Mesendoderm (in vitro differentiated cells): ENCODE results near the gene KRTAP5-5.
A peak's percentile ranks its signal among the peaks of the same experiment; 100 is the strongest.
"Not testable (repeated sequence)": the region's sequence is repeated elsewhere in the genome, so short reads cannot be mapped to it uniquely, and the experiment has no call there.

Source experiments
- DNase-seq: peaks from one replicate; pipeline ENCODE4 v3.0.0; 2013
- H2AK5ac ChIP-seq: 2 replicates; pipeline ENCODE4 v1.6.1; 2013; ENCODE audit warnings: low read length, inconsistent platforms
- H2BK120ac ChIP-seq: 2 replicates; pipeline ENCODE4 v1.6.1; 2013; ENCODE audit warnings: low read depth, mild to moderate bottlenecking, low read length, moderate library complexity, mixed read lengths
- H2BK15ac ChIP-seq: replicated peaks from 2 replicates; pipeline ENCODE4 v1.6.1; 2013; ENCODE audit warnings: low read depth, mild to moderate bottlenecking, moderate library complexity
- H2BK5ac ChIP-seq: 2 replicates; pipeline ENCODE4 v1.6.1; 2013; ENCODE audit warnings: low read length, inconsistent platforms
- H3K18ac ChIP-seq: 2 replicates; pipeline ENCODE4 v1.6.1; 2013; ENCODE audit warnings: mild to moderate bottlenecking, low read length, mixed read lengths
- H3K23ac ChIP-seq: one replicate; pipeline ENCODE4 v1.6.1; 2013; ENCODE audit warnings: low read length
- H3K27ac ChIP-seq: 2 replicates; pipeline ENCODE4 v1.5.1; 2013; ENCODE audit warnings: low read depth, mild to moderate bottlenecking, inconsistent platforms, low read length, moderate library complexity
- H3K27me3 ChIP-seq: 2 replicates; pipeline ENCODE4 v1.6.1; 2013; ENCODE audit warnings: low read length, control low read depth, mild to moderate bottlenecking, inconsistent platforms; ENCODE audit not compliant: insufficient read depth, poor library complexity
- H3K36me3 ChIP-seq: 2 replicates; pipeline ENCODE4 v1.6.1; 2013; ENCODE audit warnings: low read length, inconsistent platforms; ENCODE audit not compliant: control insufficient read depth, insufficient read depth
- H3K4ac ChIP-seq: one replicate; pipeline ENCODE4 v1.6.1; 2013; ENCODE audit warnings: low read depth, mild to moderate bottlenecking, low read length, moderate library complexity
- H3K4me1 ChIP-seq: 2 replicates; pipeline ENCODE4 v1.6.1; 2013; ENCODE audit warnings: low read depth, low read length, inconsistent platforms; ENCODE audit not compliant: control insufficient read depth
- H3K4me2 ChIP-seq: 2 replicates; pipeline ENCODE4 v1.6.1; 2013; ENCODE audit warnings: low read length
- H3K4me3 ChIP-seq: 2 replicates; pipeline ENCODE4 v1.5.1; 2013; ENCODE audit warnings: mild to moderate bottlenecking, low read length
- H3K56ac ChIP-seq: one replicate; pipeline ENCODE4 v1.6.1; 2013; ENCODE audit warnings: low read length
- H3K79me1 ChIP-seq: 2 replicates; pipeline ENCODE4 v1.6.1; 2013; ENCODE audit warnings: low read length, inconsistent platforms
- H3K79me2 ChIP-seq: 2 replicates; pipeline ENCODE4 v1.6.1; 2013; ENCODE audit warnings: mild to moderate bottlenecking, low read length; ENCODE audit not compliant: control insufficient read depth, insufficient read depth
- H3K9ac ChIP-seq: 2 replicates; pipeline ENCODE4 v1.6.1; 2013; ENCODE audit warnings: low read length, inconsistent platforms
- H4K5ac ChIP-seq: one replicate; pipeline ENCODE4 v1.6.1; 2013; ENCODE audit warnings: low read length
- H4K8ac ChIP-seq: one replicate; pipeline ENCODE4 v1.6.1; 2013; ENCODE audit warnings: low read depth, mild to moderate bottlenecking, control low read depth, low read length, moderate library complexity
- WGBS: extraction: QIAGEN DNeasy Blood & Tissue Kit; methylation state at CpG from one replicate; pipeline ENCODE4 v1.1.7; 2013; ENCODE audit warnings: low lambda C conversion rate, missing lambda C conversion rate; ENCODE audit not compliant: insufficient coverage; ENCODE audit errors: extremely low coverage; 5-methylcytosine and 5-hydroxymethylcytosine counted together

Gene KRTAP5-5

GRCh38 chr11:1667121-1667850, 37.7 kb downstream of the KRTAP5-5 start:
- no peak overlapping the region for H3K56ac ChIP-seq
- H2AK5ac ChIP-seq, result no peak overlapping the region
- no CpG with 5 or more reads among the region's 24 CpGs for WGBS
- H3K36me3 ChIP-seq, result no peaks in the 10 kb centered on the region
- no peaks in the 10 kb centered on the region for H3K27me3 ChIP-seq
- no peak overlapping the region for H3K4me2 ChIP-seq
- H3K4ac ChIP-seq, result no peak overlapping the region
- H4K5ac ChIP-seq, result no peak overlapping the region
- no peak overlapping the region for H4K8ac ChIP-seq
- no peaks in the 10 kb centered on the region for H3K4me1 ChIP-seq
- no peak overlapping the region for H3K23ac ChIP-seq
- H2BK120ac ChIP-seq, result no peak overlapping the region
- no peak overlapping the region for H3K27ac ChIP-seq
- H3K9ac ChIP-seq, result no peak overlapping the region
- H3K4me3 ChIP-seq, result no peak overlapping the region
- no peaks in the 10 kb centered on the region for H3K79me1 ChIP-seq
- H3K79me2 ChIP-seq, result no peaks in the 10 kb centered on the region
- no peak for DNase-seq
- no peak overlapping the region for H2BK15ac ChIP-seq
- no peak overlapping the region for H2BK5ac ChIP-seq
- H3K18ac ChIP-seq, result no peak overlapping the region

DNA sequence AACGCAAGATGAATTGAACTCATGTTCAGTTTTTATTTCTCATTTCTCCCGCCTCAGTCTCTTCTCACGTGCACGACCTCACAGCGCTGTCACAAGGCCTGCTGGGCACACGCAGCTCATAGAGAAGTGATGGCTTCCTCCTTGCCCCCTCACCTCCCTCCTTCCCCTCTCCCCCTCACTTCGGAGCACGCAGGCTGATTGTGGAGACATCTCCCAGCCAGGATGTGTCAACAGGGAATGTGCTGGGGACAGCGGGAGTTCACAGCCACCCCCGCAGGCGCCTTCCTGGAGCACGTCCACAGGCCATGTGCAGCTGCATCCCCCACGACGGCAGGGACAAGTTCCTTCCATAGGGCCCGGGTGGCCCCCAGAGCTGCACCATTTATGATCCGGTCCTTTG, 38.3 kb downstream of the KRTAP5-5 start:
- H3K23ac ChIP-seq, result no peak overlapping the region
- H3K9ac ChIP-seq, result no peak overlapping the region
- no peak overlapping the region for H2BK120ac ChIP-seq
- H3K4me3 ChIP-seq, result no peak overlapping the region
- H3K56ac ChIP-seq, result no peak overlapping the region
- H2BK15ac ChIP-seq, result no peak overlapping the region
- H3K4me2 ChIP-seq, result no peak overlapping the region
- H3K36me3 ChIP-seq, result no peaks in the 10 kb centered on the region
- no peak overlapping the region for H4K5ac ChIP-seq
- H2AK5ac ChIP-seq, result no peak overlapping the region
- H4K8ac ChIP-seq, result no peak overlapping the region
- H3K79me2 ChIP-seq, result no peaks in the 10 kb centered on the region
- no peak overlapping the region for H3K18ac ChIP-seq
- no peak overlapping the region for H3K4ac ChIP-seq
- no peak overlapping the region for H3K27ac ChIP-seq
- DNase-seq, result peak; percentile 40
- WGBS, result no CpG with 5 or more reads among the region's 16 CpGs
- H2BK5ac ChIP-seq, result no peak overlapping the region
- no peaks in the 10 kb centered on the region for H3K79me1 ChIP-seq
- no peaks in the 10 kb centered on the region for H3K4me1 ChIP-seq
- no peaks in the 10 kb centered on the region for H3K27me3 ChIP-seq

DNA sequence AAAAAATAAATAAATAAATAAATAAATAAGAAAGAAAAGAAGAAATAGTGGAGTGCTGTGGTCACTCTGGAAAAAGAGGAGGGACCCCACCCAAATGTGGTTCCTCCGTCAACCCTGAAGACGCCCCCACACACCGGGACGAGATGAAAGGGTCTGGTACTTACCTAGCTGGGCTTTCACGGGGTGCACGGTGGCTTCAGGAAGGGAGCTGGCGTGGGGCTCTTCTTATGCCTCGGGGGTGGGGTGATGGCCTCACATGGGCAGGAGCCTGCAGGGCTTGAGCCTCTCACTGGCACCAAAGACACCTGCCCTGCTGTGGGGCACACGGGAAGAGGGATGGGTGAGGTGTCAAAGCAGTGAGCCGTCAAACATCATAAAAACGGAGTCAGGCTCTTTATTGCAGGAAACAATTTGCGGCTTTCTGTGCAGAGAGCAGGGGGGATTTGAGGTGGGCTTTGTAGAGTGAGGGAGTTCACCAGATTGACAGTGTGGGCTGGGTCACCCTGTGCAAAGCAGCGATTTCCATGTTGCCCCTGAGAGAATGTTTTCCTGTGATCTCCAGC, 39.4 kb downstream of the KRTAP5-5 start:
- Histone ChIP-seq H3K36me3 (no peaks in the 10 kb centered on the region), H3K4ac (no peak overlapping the region), H3K9ac (no peak overlapping the region), H3K18ac (no peak overlapping the region), H3K23ac (no peak overlapping the region), H3K27ac (no peak overlapping the region), H3K79me1 (no peaks in the 10 kb centered on the region), H3K27me3 (no peaks in the 10 kb centered on the region), H3K4me3 (no peak overlapping the region), H2AK5ac (no peak overlapping the region), H2BK120ac (no peak overlapping the region), H2BK5ac (no peak overlapping the region), H3K4me2 (no peak overlapping the region), H2BK15ac (no peak overlapping the region), H4K5ac (no peak overlapping the region), H3K4me1 (no peaks in the 10 kb centered on the region), H4K8ac (no peak overlapping the region), H3K79me2 (no peaks in the 10 kb centered on the region), H3K56ac (no peak overlapping the region)
- no CpG with 5 or more reads among the region's 13 CpGs for WGBS
- no peak for DNase-seq

GRCh38 chr11:1669546-1670218, 40.1 kb downstream of the KRTAP5-5 start:
- Histone ChIP-seq H3K79me1 (no peaks in the 10 kb centered on the region), H2AK5ac (no peak overlapping the region), H2BK120ac (no peak overlapping the region), H3K27ac (no peak overlapping the region), H3K56ac (peak overlapping the region; percentile 3), H3K4me1 (no peaks in the 10 kb centered on the region), H3K4me3 (no peak overlapping the region), H4K8ac (no peak overlapping the region), H4K5ac (no peak overlapping the region), H3K23ac (no peak overlapping the region), H3K4ac (no peak overlapping the region), H3K18ac (no peak overlapping the region), H3K79me2 (no peaks in the 10 kb centered on the region), H3K9ac (no peak overlapping the region), H3K4me2 (no peak overlapping the region), H3K36me3 (no peaks in the 10 kb centered on the region), H2BK15ac (no peak overlapping the region), H2BK5ac (no peak overlapping the region), H3K27me3 (no peaks in the 10 kb centered on the region)
- no peak for DNase-seq
- WGBS, result no CpG with 5 or more reads among the region's 21 CpGs

GRCh38 chr11:1670457-1670856, 40.9 kb downstream of the KRTAP5-5 start:
- not testable (repeated sequence) for H2BK15ac ChIP-seq, H3K27me3 ChIP-seq, H3K36me3 ChIP-seq, H3K9ac ChIP-seq, H4K5ac ChIP-seq, H3K18ac ChIP-seq, H3K27ac ChIP-seq, H3K79me1 ChIP-seq, H4K8ac ChIP-seq, H3K56ac ChIP-seq, H3K4me3 ChIP-seq, H3K4ac ChIP-seq, H3K4me1 ChIP-seq, H3K79me2 ChIP-seq, DNase-seq, H2AK5ac ChIP-seq, H3K23ac ChIP-seq, H2BK120ac ChIP-seq, H3K4me2 ChIP-seq, H2BK5ac ChIP-seq
- WGBS, result no CpG with 5 or more reads among the region's 1 CpG
